GM18507 (cell line): Measurements from ENCODE around the gene SLC17A2.

Experiments used
- DNase-seq: peaks from one replicate; pipeline ENCODE4 v3.0.0; 2011; ENCODE audit warnings: low read depth; ENCODE audit not compliant: insufficient read length; ENCODE audit errors: extremely low spot score
- FAIRE-seq: peaks from 2 replicates; lab custom pipeline; 2011; peaks lifted over from hg19 to GRCh38; lab: Jason Lieb, UNC

Gene SLC17A2

DNA sequence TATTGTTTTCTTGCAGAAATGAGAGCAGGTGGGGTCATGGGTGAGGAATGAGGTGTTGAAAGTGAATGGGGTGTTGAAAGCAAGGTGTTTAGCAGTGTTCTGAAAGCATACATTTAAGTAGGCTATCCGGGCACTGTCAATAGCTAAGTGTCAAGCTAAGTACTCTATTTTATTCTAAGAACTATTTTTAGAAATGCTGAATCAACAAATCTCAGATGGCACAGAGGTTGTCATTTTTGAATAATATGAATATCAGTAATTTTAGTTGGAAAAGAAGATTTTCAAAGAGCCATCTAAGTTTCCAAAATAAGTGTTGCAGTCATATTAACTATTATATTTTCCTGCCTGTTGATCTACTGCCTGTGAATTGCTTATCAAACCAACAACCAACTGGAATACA is 34.7 kb downstream of the SLC17A2 start:
- FAIRE-seq: no peak
- no peak for DNase-seq

DNA sequence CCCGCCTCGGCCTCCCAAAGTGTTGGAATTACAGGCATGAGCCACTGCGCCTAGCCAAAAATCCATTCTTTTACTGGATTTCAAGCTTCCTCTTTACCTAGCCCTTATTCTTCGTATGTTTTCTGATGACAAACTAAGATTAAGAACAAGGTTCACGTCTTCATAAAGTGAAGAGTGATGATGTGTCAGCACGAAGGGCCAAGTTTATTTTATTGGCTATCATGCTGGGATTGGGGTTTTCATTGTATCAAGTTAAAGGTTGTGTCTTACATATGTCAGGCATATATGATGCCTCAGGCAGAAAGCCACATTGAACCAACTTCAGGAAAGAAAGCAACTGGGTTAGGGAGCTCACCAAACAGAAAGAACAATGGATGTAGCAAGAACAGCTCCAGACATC is 36.7 kb downstream of the SLC17A2 start:
- DNase-seq (no peak), FAIRE-seq (no peak)

DNA sequence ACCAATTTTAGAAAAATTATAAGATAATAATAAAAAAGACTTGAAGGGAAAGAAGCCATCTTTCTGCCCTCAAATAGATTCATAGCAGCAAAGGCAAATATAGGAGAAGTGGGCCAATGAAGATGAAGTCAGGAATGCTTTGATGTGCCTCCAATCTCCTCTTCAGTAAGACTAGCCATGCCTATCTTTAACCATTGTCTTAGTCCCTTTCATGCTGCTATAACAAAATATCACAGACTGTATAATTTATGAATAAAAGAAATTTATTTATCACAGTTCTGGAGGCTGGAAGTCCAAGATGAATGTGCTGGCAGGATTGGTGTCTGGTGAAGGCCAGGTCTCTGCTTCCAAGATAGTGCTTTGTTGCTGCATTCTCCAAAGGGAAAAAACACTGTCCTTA is 37.6 kb downstream of the SLC17A2 start:
- DNase-seq: no peak
- FAIRE-seq: no peak

DNA sequence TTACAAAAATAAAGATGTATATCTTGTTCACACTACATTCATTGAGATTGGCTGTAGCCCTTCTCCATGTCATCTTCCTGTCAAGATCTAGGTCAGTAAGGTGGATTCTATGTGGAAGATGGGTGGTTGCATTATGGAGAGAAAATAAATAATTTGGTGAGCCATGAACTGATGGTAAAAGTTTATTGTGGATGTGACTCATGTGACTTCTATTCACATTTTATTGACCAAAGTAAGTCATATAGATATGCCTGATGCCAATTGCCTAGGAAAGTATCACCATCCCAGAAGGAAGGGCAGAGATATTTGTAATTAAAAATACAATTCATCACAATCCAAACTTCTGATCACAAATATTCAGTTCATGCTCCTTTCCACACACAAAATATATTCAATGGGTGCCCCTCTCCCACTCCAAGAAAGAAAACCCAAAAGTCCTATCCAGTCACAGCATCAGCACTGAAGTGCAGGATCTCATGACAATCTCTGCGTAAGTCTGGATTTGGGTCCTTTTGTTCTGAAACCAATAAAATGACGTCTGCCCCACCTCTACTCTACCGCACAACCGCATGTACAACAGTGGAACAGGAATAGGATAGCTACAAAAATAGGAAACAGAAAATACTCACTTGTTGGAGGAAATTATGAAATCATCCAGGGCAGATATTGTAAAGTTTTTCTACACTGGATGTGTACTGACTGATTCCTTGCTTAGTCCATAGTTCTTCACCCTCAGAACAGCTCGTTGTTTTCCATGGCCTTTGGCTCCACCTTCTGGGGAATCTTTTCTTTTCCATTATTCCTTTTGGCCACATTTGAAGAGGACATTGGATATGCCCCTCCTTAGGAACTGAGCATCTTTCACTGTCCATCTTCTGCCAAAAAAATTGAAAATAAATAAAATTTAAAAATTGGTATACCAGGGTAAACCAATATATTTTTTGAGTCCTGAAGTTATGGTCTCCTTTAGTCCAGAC is 40.3 kb downstream of the SLC17A2 start:
- FAIRE-seq (no peak), DNase-seq (no peak)

DNA sequence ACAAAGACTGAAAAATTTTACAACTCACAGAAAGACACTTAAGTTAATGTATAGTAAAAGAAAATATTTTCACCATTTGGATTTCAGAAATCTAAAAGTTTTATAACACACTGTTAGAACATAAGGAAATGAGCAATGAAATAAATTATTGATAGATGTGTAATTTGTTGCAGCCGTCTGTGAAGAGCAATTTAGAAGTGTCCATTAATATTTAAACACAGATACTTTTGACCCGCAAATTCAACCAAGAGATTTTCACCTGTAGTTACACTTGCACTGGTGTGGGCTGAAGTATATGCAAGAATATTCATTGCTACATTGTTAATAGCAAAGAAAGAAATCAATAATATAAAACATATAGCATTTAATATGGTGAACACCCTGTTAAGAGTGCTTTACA is 41.9 kb downstream of the SLC17A2 start:
- FAIRE-seq: no peak

DNA sequence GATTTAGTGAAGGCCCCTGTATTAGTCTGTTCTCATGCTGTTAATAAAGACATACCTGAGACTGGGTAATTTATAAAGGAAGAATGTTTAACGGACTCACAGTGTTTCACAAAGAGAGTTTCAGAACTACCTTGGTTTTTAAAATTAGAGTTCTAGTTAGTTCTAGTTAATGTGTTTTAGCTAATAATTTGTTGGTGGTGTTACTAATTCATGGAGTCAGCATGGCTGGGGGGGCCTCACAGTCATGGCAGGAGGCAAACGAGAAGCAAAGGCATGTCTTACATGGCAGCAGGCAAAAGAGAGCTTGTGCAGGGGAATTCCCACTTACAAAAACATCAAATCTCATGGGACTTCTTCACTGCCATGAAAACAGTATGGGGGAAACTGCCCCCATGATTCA is 44.4 kb downstream of the SLC17A2 start:
- DNase-seq (no peak), FAIRE-seq (no peak)

More for the DNA sequence above, 41.9 kb downstream of the SLC17A2 start:
- no peak for DNase-seq

DNA sequence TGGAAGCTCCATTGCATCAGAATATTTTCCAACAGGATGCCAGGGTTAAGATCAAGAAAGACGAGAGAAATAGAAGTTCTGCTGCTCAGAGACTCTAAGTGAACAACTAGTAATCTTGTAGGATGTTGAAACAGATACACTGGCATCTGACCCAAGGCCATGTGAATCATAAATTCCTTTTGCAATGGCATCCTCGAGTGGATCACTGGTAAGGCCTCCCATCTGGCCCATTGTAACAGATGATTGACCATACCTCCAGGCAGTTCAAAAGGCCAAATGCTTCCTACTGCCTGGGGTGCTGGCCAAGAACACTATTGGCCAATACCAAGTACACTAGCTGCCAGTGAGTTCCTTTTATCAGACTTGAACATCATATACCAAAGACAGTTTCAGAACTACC is 46.5 kb downstream of the SLC17A2 start:
- DNase-seq: no peak
- FAIRE-seq: no peak

DNA sequence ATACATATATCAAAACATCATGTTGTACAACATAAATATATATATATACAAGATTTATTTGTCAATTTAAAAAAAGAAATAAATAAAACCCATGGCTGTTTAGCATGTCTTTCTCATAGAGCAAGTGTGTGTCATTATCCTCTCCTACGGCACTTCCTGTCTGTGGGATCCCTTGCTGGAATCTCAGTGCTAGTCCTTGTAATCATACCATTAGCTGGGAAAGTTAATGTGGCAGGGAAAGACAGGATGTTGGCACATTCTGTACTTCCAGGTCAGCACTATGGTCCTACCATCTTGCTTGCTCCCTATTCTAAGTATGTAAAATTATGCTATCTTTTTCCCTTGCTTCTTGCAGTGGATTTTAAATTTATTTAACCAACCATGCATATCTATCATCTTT is 47.0 kb downstream of the SLC17A2 start:
- DNase-seq: no peak
- FAIRE-seq: no peak

DNA sequence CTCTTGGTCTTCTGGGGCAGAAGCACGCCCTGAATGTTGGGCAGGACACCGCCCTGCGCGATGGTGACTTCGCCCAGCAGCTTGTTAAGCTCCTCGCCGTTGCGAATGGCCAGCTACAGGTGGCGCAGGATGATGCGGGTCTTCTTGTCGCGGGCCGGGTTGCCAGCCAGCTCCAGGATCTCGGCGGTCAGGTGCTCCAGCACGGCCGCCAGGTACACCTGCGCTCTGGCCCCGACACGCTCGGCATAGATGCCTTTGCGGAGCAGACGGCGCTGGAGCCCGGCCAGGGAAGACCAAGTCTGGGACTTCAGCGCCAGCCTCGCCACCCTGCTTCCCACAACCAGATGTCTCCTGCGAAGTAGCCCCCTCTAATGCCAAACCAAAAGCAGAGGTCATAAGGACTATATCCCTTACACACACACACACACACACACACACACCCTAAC is 48.4 kb downstream of the SLC17A2 start:
- FAIRE-seq (peak; percentile 39), DNase-seq (no peak)

DNA sequence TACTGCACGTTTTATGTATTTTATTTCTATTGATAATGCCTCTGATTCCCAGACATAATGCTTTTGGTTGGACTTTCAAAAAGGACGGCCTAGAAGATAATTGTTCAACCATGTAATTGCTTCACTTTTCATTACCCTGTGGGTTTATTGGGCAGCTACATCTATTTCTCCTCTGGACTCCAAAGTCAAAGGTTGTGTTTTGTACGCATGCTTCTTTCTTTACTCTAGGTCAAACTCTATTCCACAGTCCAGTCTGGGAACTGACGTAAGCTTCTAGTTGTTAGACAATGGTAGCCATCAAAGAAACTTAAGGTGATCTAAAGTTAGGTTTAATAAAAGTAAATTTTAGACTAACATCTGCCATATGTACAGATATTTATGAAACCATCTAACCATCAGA is 49.9 kb downstream of the SLC17A2 start:
- no peak for DNase-seq
- no peak for FAIRE-seq

DNA sequence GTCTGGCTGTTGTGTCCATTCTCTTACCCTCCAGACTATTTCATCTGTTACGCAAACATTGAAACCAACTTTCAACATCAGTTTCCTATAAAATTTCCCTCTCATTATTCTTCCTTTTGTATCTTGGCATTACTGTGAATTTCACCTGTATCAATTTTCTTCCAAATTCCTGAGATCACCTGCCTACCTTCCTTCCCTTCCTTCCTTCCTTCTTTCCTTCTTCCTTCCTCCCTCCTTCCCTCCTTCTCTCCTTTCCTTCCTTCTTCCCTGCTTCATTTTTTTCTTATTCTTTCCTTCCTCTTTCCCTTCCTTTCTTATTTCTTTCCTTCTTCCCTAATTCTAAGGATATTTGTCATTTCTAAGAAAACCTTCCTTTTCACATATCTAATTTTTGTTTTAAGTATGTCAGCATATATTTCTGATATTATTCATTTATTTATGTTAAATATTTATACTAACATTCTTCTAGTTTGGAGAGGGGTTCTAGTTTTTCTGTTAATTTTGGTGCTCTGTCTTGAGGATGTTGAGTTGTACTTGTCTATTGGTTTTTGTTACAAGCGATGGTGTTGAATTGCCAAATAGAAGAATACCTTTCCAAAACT is 51.7 kb downstream of the SLC17A2 start:
- FAIRE-seq: no peak
- DNase-seq: no peak

DNA sequence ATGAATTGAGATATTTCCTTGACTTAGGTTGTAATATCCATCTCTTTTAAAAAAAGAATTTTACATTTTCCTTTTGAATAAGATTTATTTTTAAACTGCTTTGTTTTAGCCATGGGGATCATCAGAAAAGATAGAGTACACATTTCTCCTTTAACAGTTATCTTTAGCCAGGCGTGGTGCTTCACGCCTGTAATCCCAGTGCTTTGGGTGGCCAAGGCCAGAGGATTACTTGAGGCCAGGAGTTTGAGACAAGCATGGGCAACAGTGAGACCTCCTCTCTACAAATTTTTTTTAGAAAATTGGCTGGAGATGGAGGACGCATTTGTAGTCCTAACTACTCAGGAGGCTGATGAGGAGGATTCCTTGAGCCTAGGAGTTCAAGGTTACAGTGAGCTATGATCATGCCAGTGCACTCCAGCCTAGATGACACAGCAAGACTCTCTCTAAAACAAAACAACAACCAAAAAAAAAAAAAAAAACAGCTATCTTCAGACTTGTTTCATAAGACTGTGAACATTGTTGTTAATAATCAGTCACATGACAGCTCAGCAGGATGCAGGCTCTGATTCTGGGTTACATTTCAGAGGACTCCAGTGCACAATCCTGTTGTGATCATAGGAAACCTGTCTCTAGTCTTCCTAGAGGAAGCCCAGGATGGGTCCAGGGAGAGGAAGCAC is 54.4 kb downstream of the SLC17A2 start:
- FAIRE-seq (no peak), DNase-seq (no peak)

DNA sequence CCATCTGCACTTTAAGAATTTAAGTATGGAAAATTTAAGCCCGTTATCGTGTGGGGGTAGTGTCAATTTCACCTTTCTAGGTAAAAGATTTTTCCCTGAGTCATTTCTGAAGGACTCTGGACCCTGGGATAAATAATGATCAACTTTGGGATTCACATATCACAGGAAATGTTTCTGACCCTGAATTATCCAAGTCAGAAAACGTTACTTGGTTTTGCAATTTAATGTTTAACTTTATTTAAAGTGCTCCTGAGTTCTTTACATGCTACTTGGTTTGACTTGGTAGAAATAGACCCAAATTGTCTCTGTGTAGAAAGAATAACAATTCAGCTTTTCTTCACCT is 55.0 kb downstream of the SLC17A2 start:
- DNase-seq (no peak), FAIRE-seq (no peak)

DNA sequence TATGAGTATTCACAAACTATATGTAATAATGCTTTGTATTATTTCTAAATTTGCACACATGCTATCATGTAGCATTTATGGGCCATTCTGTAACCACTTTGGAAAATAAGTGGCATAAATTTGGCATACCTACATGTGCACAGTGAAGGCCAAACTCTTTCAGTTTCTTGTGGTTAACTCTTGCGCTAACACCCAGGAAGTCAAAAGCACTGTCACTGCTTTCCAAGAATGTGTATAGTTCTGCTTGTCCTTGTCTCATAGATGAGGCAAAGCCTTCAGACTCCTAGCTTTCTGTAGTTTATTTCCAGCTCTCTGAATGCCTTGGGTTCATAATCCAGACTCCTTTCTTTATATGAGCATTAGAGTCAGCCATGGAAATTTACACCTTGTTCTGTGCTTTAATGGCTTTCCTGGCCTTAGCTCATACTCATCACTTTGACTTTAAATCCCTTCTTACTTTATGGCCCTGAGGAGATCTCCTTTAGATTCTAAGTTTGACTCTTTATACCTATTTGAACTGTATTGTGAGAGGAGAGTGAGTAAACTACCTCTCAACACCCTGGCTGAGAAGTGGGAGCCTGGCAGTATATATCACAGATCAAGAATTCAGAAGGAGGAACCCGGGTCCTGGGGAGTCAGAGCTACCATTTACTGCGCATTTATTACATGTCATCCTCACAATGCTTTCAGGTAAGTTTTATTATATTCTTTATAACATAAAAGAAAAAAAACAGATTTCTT is 55.5 kb downstream of the SLC17A2 start:
- no peak for FAIRE-seq
- no peak for DNase-seq

DNA sequence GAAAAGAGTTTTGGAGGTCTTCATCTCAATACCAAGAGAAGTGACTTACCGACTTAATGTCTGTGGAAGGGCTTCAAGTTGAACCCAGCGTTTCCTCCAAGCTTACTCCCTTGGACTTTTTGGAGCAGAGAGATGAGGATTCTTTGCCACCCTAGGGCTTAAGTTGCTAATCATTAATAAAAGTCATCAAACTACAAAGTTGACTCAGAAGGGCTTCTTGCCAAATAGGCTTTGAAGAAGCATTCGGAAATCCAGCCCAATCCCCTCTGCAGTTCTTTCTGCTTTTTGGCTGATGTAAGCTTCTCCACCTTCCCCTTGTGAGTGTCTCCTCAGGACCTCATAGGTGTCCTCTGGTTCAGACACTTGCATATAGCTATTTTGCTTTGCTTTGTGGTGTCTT is 56.4 kb downstream of the SLC17A2 start, which contains the start of gene SLC17A3:
Gene SLC17A3, minus strand, starts transcription at position 126 of the 400 bp plus-strand sequence. CDS start 5,856 bp downstream, outside the sequence.
- DNase-seq (no peak), FAIRE-seq (no peak)

DNA sequence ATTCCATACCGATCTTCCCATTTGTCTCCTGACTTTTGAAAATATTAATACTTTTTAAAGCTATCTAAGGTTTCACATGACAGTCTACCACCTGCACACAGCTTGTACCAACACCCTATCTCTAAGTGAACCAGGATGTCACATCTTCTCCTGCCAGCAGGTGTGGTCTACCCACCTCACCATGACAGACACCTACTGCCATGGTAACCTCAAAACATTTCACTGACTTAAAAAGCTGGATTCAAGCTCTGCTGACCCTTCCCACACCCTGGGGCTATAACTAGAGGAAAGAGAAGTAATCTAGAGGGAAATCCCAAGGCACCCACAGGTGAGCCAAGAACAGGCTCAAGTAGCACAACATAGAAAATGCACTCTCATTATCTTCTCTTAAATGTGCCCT is 57.7 kb downstream of the SLC17A2 start:
- DNase-seq: no peak
- no peak for FAIRE-seq

DNA sequence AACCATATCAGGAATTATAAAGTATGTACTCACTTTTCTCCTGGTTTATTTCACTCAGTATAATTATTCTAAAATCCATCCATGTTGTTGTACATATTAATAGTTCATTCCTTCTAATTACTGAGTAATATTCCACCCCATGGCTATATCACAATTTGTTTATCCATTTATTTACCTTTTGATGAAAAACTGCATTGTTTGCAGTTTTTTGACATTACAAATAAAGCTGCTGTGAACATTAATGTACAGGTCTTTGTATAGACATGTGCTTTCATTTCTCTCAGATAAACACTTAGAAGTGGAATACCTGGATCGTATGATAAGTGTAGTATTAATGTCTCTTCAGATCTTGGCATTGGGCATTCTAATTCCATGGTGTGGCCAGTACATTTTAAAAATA is 60.7 kb downstream of the SLC17A2 start:
- FAIRE-seq: no peak
- DNase-seq: no peak

DNA sequence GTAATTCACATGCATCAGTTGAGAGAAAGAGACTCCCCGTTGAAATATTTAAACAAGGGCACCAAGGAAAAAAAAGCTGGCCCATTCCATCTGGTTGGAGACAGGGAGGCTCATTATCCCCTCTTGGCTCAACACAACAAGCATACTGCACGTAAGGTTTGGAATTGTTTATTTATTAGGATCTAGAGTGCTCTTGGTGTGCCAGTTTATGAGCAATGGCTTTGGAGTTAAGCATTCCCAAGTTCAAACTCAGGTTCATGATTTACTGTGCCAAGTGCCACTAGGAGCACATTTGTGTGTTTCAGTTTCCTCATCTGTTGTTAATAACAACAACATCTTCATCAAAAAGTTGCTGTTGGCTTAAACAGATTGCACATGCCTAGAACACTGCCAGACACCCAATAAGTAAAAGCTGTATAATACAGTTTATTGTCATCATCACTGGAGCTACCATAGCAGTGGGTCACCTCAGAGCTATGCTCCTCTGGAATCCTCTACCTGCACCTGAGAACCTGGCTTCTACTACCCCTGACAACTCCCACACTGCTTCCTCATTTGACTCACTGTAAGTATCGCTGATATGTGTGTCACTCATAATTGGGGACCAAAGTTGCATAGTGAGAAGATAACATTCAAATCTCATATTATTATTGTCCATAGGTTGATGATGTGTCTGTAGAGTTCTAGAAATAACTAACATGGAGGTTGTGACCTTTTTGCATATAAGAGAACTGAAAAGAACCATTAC is 61.9 kb downstream of the SLC17A2 start:
- DNase-seq (no peak), FAIRE-seq (no peak)

DNA sequence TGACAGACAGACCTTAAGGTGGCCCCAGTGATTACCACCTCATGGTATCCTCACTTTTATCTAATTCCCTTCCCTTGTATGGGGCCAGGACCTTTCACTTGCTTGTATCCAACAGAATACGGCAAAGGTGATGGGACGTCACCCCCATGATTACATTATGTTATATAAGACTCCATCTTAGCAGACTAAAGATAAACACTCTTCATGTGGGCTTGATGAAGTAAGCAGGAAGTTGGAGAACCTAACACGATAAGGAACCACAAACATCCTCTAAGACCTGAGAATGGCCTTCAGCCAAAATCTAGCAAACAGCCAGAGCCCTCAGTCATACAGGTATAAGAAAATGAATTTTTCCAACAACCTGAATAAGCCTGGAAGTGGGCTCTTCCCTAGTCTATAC is 64.5 kb downstream of the SLC17A2 start:
- FAIRE-seq: peak; percentile 76
- no peak for DNase-seq
